Glutamatergic neuron (in vitro differentiated cells): Measurements from ENCODE around the gene IL1RAPL2. TPM values are rescaled to one million over a fixed set of nuclear protein-coding genes. Genes with fewer than 3 reads are reported as not detected.
A peak's percentile ranks its signal among the peaks of the same experiment; 100 is the strongest.
"Not testable (repeated sequence)": the region's sequence is repeated elsewhere in the genome, so short reads cannot be mapped to it uniquely, and the experiment has no call there.

Source experiments
- DNase-seq: peaks from one replicate; pipeline ENCODE4 v3.0.0; 2022
- H3K27ac Mint-ChIP-seq: one replicate; pipeline ENCODE4 v1.8.0; 2020; ENCODE audit warnings: mild to moderate bottlenecking, mixed read lengths, inconsistent platforms; ENCODE audit not compliant: unreplicated experiment
- H3K27me3 Mint-ChIP-seq: one replicate; pipeline ENCODE4 v1.8.0; 2020; ENCODE audit warnings: mild to moderate bottlenecking, moderate library complexity, mixed read lengths, inconsistent platforms; ENCODE audit not compliant: unreplicated experiment
- H3K36me3 Mint-ChIP-seq: one replicate; pipeline ENCODE4 v1.8.0; 2020; ENCODE audit warnings: mild to moderate bottlenecking, mixed read lengths, inconsistent platforms; ENCODE audit not compliant: unreplicated experiment
- H3K4me1 Mint-ChIP-seq: one replicate; pipeline ENCODE4 v1.8.0; 2020; ENCODE audit warnings: mild to moderate bottlenecking, low read depth, mixed read lengths, inconsistent platforms; ENCODE audit not compliant: unreplicated experiment
- H3K4me3 Mint-ChIP-seq: one replicate; pipeline ENCODE4 v1.8.0; 2020; ENCODE audit warnings: mild to moderate bottlenecking, mixed read lengths, inconsistent platforms; ENCODE audit not compliant: unreplicated experiment
- H3K9me3 Mint-ChIP-seq: one replicate; pipeline ENCODE4 v1.8.0; 2020; ENCODE audit warnings: mild to moderate bottlenecking, moderate library complexity, mixed read lengths, inconsistent platforms; ENCODE audit not compliant: unreplicated experiment
- CTCF ChIP-seq: fragments of 200-600 bp; sonication (generic); IDR thresholded peaks from one replicate; pipeline ENCODE4 v1.5.0; 2021; ENCODE audit not compliant: partially characterized antibody, unreplicated experiment
- total RNA-seq: library from RNA; stranded (reverse); fragmentation: NEBNext Ultra II Directional; extraction: Animal tissue kit (Norgen Biotek cat#: 25700); gene quantifications from one replicate; pipeline ENCODE4 v1.2.1, GENCODE V29; 2021; ENCODE audit not compliant: unreplicated experiment

The IL1RAPL2 gene
- total RNA-seq, 1 donor from 2014 or later = 0.76 TPM

- peak; percentile 63 for TF ChIP-seq CTCF
- H3K36me3 Mint-ChIP-seq = no peaks in the 10 kb centered on the region
- H3K27me3 Mint-ChIP-seq = peaks cover 1% of the 10 kb centered on the region
- H3K9me3 Mint-ChIP-seq = no peaks in the 10 kb centered on the region
- DNase-seq = no peak
- H3K4me3 Mint-ChIP-seq = no peak overlapping the region
- no peaks in the 10 kb centered on the region for H3K4me1 Mint-ChIP-seq
- no peak overlapping the region for H3K27ac Mint-ChIP-seq
Measured at GRCh38 chrX:104913348-104913747, 347.3 kb downstream of the IL1RAPL2 start.

- not testable (repeated sequence) for DNase-seq, H3K9me3 Mint-ChIP-seq, H3K27ac Mint-ChIP-seq, H3K36me3 Mint-ChIP-seq, H3K4me3 Mint-ChIP-seq, H3K4me1 Mint-ChIP-seq, H3K27me3 Mint-ChIP-seq
Measured at GRCh38 chrX:104914686-104915085, 348.7 kb downstream of the IL1RAPL2 start.

- Mint-ChIP-seq H3K27me3 (no peaks in the 10 kb centered on the region), H3K36me3 (no peaks in the 10 kb centered on the region), H3K4me3 (no peak overlapping the region), H3K9me3 (no peaks in the 10 kb centered on the region), H3K4me1 (no peaks in the 10 kb centered on the region), H3K27ac (no peak overlapping the region)
- no peak for DNase-seq
- TF ChIP-seq CTCF = no peak
Measured at GRCh38 chrX:104918122-104918521, 352.1 kb downstream of the IL1RAPL2 start.

GRCh38 chrX:104921584-104922205 is 355.7 kb downstream of the IL1RAPL2 start:
- Mint-ChIP-seq H3K27ac (no peak overlapping the region), H3K9me3 (no peaks in the 10 kb centered on the region), H3K4me1 (no peaks in the 10 kb centered on the region)

GRCh38 chrX:104922206-104922621 is 356.2 kb downstream of the IL1RAPL2 start:
- Mint-ChIP-seq H3K9me3 (no peaks in the 10 kb centered on the region), H3K36me3 (no peaks in the 10 kb centered on the region), H3K4me1 (no peaks in the 10 kb centered on the region)

More at GRCh38 chrX:104921584-104922205, 355.7 kb downstream of the IL1RAPL2 start:
- Mint-ChIP-seq H3K4me3 (no peak overlapping the region), H3K27me3 (no peaks in the 10 kb centered on the region), H3K36me3 (no peaks in the 10 kb centered on the region)
- no peak for TF ChIP-seq CTCF
- no peak for DNase-seq

More at GRCh38 chrX:104922206-104922621, 356.2 kb downstream of the IL1RAPL2 start:
- peak; percentile 91 for TF ChIP-seq CTCF
- peak; percentile 78 for DNase-seq
- Mint-ChIP-seq H3K27me3 (no peaks in the 10 kb centered on the region), H3K27ac (peak overlapping the region; percentile 33), H3K4me3 (no peak overlapping the region)
